Gastroesophageal sphincter (tissue), 3 donors: ENCODE measurements around the gene SDSL.

Experiments
- POLR2A ChIP-seq, 2 donors: fragments of 450-650 bp; IDR thresholded peaks; one replicate each; pipeline ENCODE4 v1.6.1; 2017; ENCODE audit warnings: antibody characterized with exemption in 2 of 2, mild to moderate bottlenecking in 2 of 2, moderate library complexity in 1 of 2
- TF ChIP-seq, protein P1 (sequence below), 4 experiments: fragments of 200-600 bp in 2 of 4; fragments of 450-650 bp in 2 of 4; sonication (generic) in 1 of 4; IDR thresholded peaks; one replicate each; pipeline ENCODE4 v1.5.1; 2017 to 2019; ENCODE audit warnings: antibody characterized with exemption in 4 of 4, mild to moderate bottlenecking in 2 of 4, moderate library complexity in 2 of 4

- TF ChIP-seq POLR2A (IDR thresholded peaks at IDR 0.05): no peak
- TF ChIP-seq, protein P1, sequence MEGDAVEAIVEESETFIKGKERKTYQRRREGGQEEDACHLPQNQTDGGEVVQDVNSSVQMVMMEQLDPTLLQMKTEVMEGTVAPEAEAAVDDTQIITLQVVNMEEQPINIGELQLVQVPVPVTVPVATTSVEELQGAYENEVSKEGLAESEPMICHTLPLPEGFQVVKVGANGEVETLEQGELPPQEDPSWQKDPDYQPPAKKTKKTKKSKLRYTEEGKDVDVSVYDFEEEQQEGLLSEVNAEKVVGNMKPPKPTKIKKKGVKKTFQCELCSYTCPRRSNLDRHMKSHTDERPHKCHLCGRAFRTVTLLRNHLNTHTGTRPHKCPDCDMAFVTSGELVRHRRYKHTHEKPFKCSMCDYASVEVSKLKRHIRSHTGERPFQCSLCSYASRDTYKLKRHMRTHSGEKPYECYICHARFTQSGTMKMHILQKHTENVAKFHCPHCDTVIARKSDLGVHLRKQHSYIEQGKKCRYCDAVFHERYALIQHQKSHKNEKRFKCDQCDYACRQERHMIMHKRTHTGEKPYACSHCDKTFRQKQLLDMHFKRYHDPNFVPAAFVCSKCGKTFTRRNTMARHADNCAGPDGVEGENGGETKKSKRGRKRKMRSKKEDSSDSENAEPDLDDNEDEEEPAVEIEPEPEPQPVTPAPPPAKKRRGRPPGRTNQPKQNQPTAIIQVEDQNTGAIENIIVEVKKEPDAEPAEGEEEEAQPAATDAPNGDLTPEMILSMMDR (IDR thresholded peaks at IDR 0.05): no peak
These were observed 48.0 kb downstream of the SDSL start for GRCh38 chr12:113469949-113470743.
